Ramos (cell line): Measurements from ENCODE around the gene SEBOX.

Source experiments
- in situ Hi-C: fragments of 300-500 bp; cut with MboI; formaldehyde crosslinking; loops from one replicate; pipeline ENCODE4 v1.14.3; 2022; ENCODE audit warnings: low sequenced_read_pairs; ENCODE audit not compliant: unreplicated experiment

Gene SEBOX

GRCh38 chr17:28371245-28372202 lies 6.5 kb upstream of the SEBOX start, which contains the start of gene SARM1:
TSS of gene SARM1 (plus strand) at chr17:28371694. CDS start at chr17:28372033, 339 bp downstream.
- in situ Hi-C loops: loop anchor here (25.0 kb wide), 3 partner anchors 109 to 1059 kb away; no protein-coding TSS in a partner anchor

GRCh38 chr17:28370744-28371103 lies 5.7 kb upstream of the SEBOX start:
- in situ Hi-C loops: loop anchor here (25.0 kb wide), 3 partner anchors 108 to 1058 kb away; no protein-coding TSS in a partner anchor

- in situ Hi-C loops: loop anchor here (25.0 kb wide), 3 partner anchors 108 to 1058 kb away; no protein-coding TSS in a partner anchor
Observed at GRCh38 chr17:28370035-28370743, 5.2 kb upstream of the SEBOX start, which contains the start of gene VTN. TSS of gene VTN (minus strand) at chr17:28370307. CDS start at chr17:28370203, 104 bp downstream.

- in situ Hi-C loops: loop anchor here (25.0 kb wide), 3 partner anchors 107 to 1057 kb away; no protein-coding TSS in a partner anchor
Observed at GRCh38 chr17:28369684-28370034, 4.7 kb upstream of the SEBOX start.

GRCh38 chr17:28368915-28369683 lies 4.1 kb upstream of the SEBOX start:
- in situ Hi-C loops: loop anchor here (25.0 kb wide), 3 partner anchors 107 to 1057 kb away; no protein-coding TSS in a partner anchor

GRCh38 chr17:28368306-28368831 lies 3.4 kb upstream of the SEBOX start:
- in situ Hi-C loops: loop anchor here (25.0 kb wide), 3 partner anchors 106 to 1056 kb away; no protein-coding TSS in a partner anchor

- in situ Hi-C loops: loop anchor here (25.0 kb wide), 3 partner anchors 105 to 1055 kb away; no protein-coding TSS in a partner anchor
Observed at GRCh38 chr17:28367641-28368305, 2.8 kb upstream of the SEBOX start.

- in situ Hi-C loops: loop anchor here (25.0 kb wide), 3 partner anchors 104 to 1054 kb away; no protein-coding TSS in a partner anchor
Observed at GRCh38 chr17:28366605-28367004, 1.6 kb upstream of the SEBOX start.

- in situ Hi-C loops: loop anchor here (25.0 kb wide), 3 partner anchors 103 to 1053 kb away; no protein-coding TSS in a partner anchor
Observed at GRCh38 chr17:28365487-28365886, 488 bp upstream of the SEBOX start.

- in situ Hi-C loops: loop anchor here (25.0 kb wide), 3 partner anchors 102 to 1052 kb away; no protein-coding TSS in a partner anchor
Observed at GRCh38 chr17:28363776-28364650, 986 bp downstream of the SEBOX start.

GRCh38 chr17:28363186-28363585 lies 1.8 kb downstream of the SEBOX start:
- in situ Hi-C loops: loop anchor here (25.0 kb wide), 3 partner anchors 101 to 1051 kb away; no protein-coding TSS in a partner anchor

GRCh38 chr17:28357901-28358197 lies 7.2 kb downstream of the SEBOX start:
- in situ Hi-C loops: loop anchor here (25.0 kb wide), 3 partner anchors 96 to 1046 kb away; no protein-coding TSS in a partner anchor

- in situ Hi-C loops: loop anchor here (25.0 kb wide), 3 partner anchors 95 to 1045 kb away; no protein-coding TSS in a partner anchor
Observed at GRCh38 chr17:28357061-28357900, 7.7 kb downstream of the SEBOX start, which contains the start of gene POLDIP2. TSS of gene POLDIP2 (minus strand) at chr17:28357527. CDS start at chr17:28357448, 79 bp downstream.

- in situ Hi-C loops: loop anchor here (25.0 kb wide), 3 partner anchors 88 to 1038 kb away; no protein-coding TSS in a partner anchor
Observed at GRCh38 chr17:28350271-28350670, 14.7 kb downstream of the SEBOX start.

GRCh38 chr17:28348979-28349378 lies 16.0 kb downstream of the SEBOX start:
- in situ Hi-C loops: no loop called here

- in situ Hi-C loops: no loop called here
Observed at GRCh38 chr17:28347261-28347891, 17.6 kb downstream of the SEBOX start.
